ENCODE measurements around the gene NUP37. TPM values are rescaled to one million over a fixed set of nuclear protein-coding genes. Genes with fewer than 3 reads are reported as not detected.

Gene NUP37
- total and polyA plus RNA-seq, 2 donors (not counting 1 experiment from before 2014, with no cell fraction given), result 19.1 to 22.2 TPM

- no peak overlapping the region for H3K9ac ChIP-seq (ENCODE audit: low read length)
- H3K79me2 ChIP-seq (ENCODE audit: control insufficient read depth, insufficient read depth, low read length), result no peaks in the 10 kb centered on the region
- no peak for TF ChIP-seq EZH2 (IDR thresholded peaks at IDR 0.05; ENCODE audit: borderline replicate concordance, insufficient read depth, low read depth, low read length, poor library complexity, severe bottlenecking)
- TF ChIP-seq, protein P1, sequence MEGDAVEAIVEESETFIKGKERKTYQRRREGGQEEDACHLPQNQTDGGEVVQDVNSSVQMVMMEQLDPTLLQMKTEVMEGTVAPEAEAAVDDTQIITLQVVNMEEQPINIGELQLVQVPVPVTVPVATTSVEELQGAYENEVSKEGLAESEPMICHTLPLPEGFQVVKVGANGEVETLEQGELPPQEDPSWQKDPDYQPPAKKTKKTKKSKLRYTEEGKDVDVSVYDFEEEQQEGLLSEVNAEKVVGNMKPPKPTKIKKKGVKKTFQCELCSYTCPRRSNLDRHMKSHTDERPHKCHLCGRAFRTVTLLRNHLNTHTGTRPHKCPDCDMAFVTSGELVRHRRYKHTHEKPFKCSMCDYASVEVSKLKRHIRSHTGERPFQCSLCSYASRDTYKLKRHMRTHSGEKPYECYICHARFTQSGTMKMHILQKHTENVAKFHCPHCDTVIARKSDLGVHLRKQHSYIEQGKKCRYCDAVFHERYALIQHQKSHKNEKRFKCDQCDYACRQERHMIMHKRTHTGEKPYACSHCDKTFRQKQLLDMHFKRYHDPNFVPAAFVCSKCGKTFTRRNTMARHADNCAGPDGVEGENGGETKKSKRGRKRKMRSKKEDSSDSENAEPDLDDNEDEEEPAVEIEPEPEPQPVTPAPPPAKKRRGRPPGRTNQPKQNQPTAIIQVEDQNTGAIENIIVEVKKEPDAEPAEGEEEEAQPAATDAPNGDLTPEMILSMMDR (IDR thresholded peaks at IDR 0.05), result no peak
- Mint-ChIP-seq H3K9me3 (ENCODE audit: insufficient read depth) (no peaks in the 10 kb centered on the region), H3K27me3 (no peaks in the 10 kb centered on the region), H3K4me1 (no peaks in the 10 kb centered on the region), H3K4me3 (no peak overlapping the region), H3K27ac (no peak overlapping the region)
- no peak for DNase-seq
- no peaks in the 10 kb centered on the region for H3K27me3 ChIP-seq (replicated peaks in 1 of 4; ENCODE audit: control extremely low read depth in 1 of 4, control insufficient read depth in 3 of 4, insufficient read depth in 4 of 4, low read length in 3 of 4)
- H3K4me2 ChIP-seq (replicated peaks; ENCODE audit: low read depth, low read length, poor library complexity, severe bottlenecking), result no peak overlapping the region
- no peaks in the 10 kb centered on the region for H3K4me1 ChIP-seq (ENCODE audit: control insufficient read depth in 2 of 2, insufficient read depth in 2 of 2, low read length in 2 of 2)
- H3K4me3 ChIP-seq (ENCODE audit: control extremely low read depth in 1 of 5, extremely low read depth in 1 of 5, insufficient read depth in 1 of 5, low read depth in 2 of 5, low read length in 4 of 5), result no peak overlapping the region
- CTCF ChIA-PET, result interaction anchor here (0.8 to 1.5 kb wide), 2 partner anchors 12 to 15 kb away, joined by 3 to 4 read pairs; no protein-coding TSS in a partner anchor
- no peak overlapping the region for H3K27ac ChIP-seq (ENCODE audit: low read length in 2 of 2)
- POLR2A ChIA-PET, result no interaction called here
- no peaks in the 10 kb centered on the region for H3K9me3 ChIP-seq (ENCODE audit: control extremely low read depth in 1 of 3, control insufficient read depth in 2 of 3, insufficient read depth in 1 of 3, low read length in 2 of 3)
- no peak overlapping the region for H2AFZ ChIP-seq (ENCODE audit: insufficient read depth, low read depth, low read length, poor library complexity, severe bottlenecking)
- no peaks in the 10 kb centered on the region for H4K20me1 ChIP-seq (ENCODE audit: control insufficient read depth, insufficient read depth, low read length, poor library complexity, severe bottlenecking)
- no peak for ATAC-seq (ENCODE audit: low read depth)
- WGBS (ENCODE audit: insufficient coverage), result 80% methylated on average over 3 of the region's 3 CpGs
- peaks cover 5 to 21% of the 10 kb centered on the region in 2 experiments for H3K36me3 ChIP-seq (replicated peaks in 1 of 2; ENCODE audit: control extremely low read depth in 1 of 2, control insufficient read depth in 1 of 2, extremely low read depth in 1 of 2, insufficient read depth in 2 of 2, low read length in 1 of 2)
- intact Hi-C loops (cut with micrococcal nuclease), result no loop called here
These were observed 23.1 kb downstream of the NUP37 start for GRCh38 chr12:102096855-102097254.

GRCh38 chr12:102095677-102096263, 24.1 kb downstream of the NUP37 start:
- intact Hi-C loops (cut with micrococcal nuclease), result no loop called here
- H3K27ac ChIP-seq (ENCODE audit: low read length in 2 of 2), result no peak overlapping the region
- Mint-ChIP-seq H3K4me1 (no peaks in the 10 kb centered on the region), H3K9me3 (ENCODE audit: insufficient read depth) (no peaks in the 10 kb centered on the region), H3K4me3 (no peak overlapping the region), H3K27me3 (no peaks in the 10 kb centered on the region), H3K27ac (no peak overlapping the region)
- no peaks in the 10 kb centered on the region for H4K20me1 ChIP-seq (ENCODE audit: control insufficient read depth, insufficient read depth, low read length, poor library complexity, severe bottlenecking)
- ChIA-PET POLR2A (no interaction called here), CTCF (interaction anchor here (0.6 to 2.2 kb wide), 6 partner anchors 11 to 389 kb away, joined by 3 to 7 read pairs (median 3); no protein-coding TSS in a partner anchor)
- WGBS (ENCODE audit: insufficient coverage), result 80% methylated on average over 1 of the region's 2 CpGs
- ATAC-seq (ENCODE audit: low read depth), result no peak
- no peaks in the 10 kb centered on the region for H3K79me2 ChIP-seq (ENCODE audit: control insufficient read depth, insufficient read depth, low read length)
- peak; percentile 7 for DNase-seq
- H3K4me3 ChIP-seq (ENCODE audit: control extremely low read depth in 1 of 5, extremely low read depth in 1 of 5, insufficient read depth in 1 of 5, low read depth in 2 of 5, low read length in 4 of 5), result no peak overlapping the region
- H3K36me3 ChIP-seq (replicated peaks in 1 of 2; ENCODE audit: control extremely low read depth in 1 of 2, control insufficient read depth in 1 of 2, extremely low read depth in 1 of 2, insufficient read depth in 2 of 2, low read length in 1 of 2), result peaks cover 5 to 21% of the 10 kb centered on the region in 2 experiments
- H3K4me1 ChIP-seq (ENCODE audit: control insufficient read depth in 2 of 2, insufficient read depth in 2 of 2, low read length in 2 of 2), result no peaks in the 10 kb centered on the region
- no peak overlapping the region for H3K9ac ChIP-seq (ENCODE audit: low read length)
- TF ChIP-seq EZH2 (IDR thresholded peaks at IDR 0.05; ENCODE audit: borderline replicate concordance, insufficient read depth, low read depth, low read length, poor library complexity, severe bottlenecking), result no peak
- TF ChIP-seq, protein P1 (IDR thresholded peaks at IDR 0.05), result peak; percentile 47
- no peak overlapping the region for H2AFZ ChIP-seq (ENCODE audit: insufficient read depth, low read depth, low read length, poor library complexity, severe bottlenecking)
- no peaks in the 10 kb centered on the region for H3K9me3 ChIP-seq (ENCODE audit: control extremely low read depth in 1 of 3, control insufficient read depth in 2 of 3, insufficient read depth in 1 of 3, low read length in 2 of 3)
- H3K4me2 ChIP-seq (replicated peaks; ENCODE audit: low read depth, low read length, poor library complexity, severe bottlenecking), result no peak overlapping the region
- no peaks in the 10 kb centered on the region for H3K27me3 ChIP-seq (replicated peaks in 1 of 4; ENCODE audit: control extremely low read depth in 1 of 4, control insufficient read depth in 3 of 4, insufficient read depth in 4 of 4, low read length in 3 of 4)
